ELF-1 (cell line): ENCODE results near the gene HTT.

Experiments
- DNase-seq: peaks from one replicate; pipeline ENCODE4 v3.0.0-alpha.2; 2016; ENCODE audit warnings: low read depth, low spot score

Gene HTT

DNA sequence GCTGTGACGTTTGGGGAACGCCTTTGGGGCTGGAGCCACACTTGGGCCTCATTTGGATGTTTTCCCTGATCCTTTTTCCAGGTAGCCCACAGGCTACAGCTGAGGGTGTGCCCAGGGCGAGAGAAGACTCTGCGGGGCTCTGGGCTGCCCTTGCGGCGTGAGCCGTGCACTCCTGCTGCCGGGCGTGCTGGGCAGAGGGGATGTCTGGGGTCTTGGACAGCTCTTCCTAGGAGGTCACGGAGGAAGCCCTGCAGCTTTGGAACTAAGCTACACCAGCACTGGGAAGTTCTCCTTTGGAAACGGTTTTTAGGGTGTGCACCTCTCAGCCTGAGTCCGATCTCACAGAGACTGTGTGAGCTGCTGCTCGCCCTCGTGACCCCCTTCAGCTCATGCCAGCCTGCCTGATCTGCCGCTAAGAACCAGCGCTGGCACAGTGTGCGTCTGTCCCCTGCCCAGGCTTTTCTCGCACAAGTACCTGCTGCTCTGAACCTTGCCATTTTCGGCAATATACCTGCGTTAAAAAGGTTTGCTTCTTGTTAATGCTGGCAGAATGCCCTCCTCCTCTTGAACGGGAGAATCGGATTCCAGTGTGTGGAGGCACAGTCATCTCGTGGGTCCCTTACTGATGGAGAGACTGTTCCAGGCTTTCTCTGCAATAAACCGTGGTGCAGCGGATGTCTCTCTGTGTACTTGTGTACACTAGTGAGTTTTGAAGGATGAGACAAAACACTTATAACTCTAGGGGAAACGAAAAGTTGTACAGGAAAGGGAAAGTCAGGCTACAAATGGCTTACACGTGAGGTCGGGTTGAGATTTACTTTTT lies 188.8 kb downstream of the HTT start:
- DNase-seq: no peak

DNA sequence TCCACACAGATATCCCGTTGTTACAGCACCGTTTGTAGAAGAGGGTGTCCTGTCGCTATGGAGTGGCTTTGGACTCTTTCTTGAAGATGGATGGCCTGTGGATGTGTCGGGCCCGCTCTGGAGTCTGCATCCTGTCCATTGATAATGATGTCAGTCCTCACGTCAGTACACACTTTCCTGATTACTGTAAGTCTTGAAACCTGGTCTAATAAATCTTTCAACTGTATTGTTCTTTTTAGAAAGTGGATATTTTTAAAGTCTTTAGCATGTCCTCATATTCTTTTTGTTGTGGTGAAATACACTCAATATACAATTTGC lies 189.4 kb downstream of the HTT start:
- DNase-seq: no peak

DNA sequence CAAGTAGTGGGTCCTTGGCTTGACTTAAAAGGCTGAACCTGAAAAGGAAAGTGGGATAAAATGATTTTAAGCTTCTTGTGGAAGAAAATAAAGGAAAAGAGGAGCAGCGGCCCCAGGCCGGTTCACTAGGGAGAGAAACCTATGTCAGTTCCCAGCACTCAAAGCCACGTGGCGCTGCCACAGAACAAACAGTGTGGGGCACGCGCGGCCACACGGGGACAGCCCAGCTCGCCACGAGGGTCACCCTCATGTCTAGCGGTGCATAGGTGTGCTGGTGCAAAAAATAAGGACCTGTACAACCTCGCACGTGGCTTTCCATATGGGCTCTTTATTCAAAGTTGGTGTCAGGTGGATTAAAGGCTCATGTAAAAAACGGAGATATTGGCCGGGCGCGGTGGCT lies 191.6 kb downstream of the HTT start:
- DNase-seq: no peak

DNA sequence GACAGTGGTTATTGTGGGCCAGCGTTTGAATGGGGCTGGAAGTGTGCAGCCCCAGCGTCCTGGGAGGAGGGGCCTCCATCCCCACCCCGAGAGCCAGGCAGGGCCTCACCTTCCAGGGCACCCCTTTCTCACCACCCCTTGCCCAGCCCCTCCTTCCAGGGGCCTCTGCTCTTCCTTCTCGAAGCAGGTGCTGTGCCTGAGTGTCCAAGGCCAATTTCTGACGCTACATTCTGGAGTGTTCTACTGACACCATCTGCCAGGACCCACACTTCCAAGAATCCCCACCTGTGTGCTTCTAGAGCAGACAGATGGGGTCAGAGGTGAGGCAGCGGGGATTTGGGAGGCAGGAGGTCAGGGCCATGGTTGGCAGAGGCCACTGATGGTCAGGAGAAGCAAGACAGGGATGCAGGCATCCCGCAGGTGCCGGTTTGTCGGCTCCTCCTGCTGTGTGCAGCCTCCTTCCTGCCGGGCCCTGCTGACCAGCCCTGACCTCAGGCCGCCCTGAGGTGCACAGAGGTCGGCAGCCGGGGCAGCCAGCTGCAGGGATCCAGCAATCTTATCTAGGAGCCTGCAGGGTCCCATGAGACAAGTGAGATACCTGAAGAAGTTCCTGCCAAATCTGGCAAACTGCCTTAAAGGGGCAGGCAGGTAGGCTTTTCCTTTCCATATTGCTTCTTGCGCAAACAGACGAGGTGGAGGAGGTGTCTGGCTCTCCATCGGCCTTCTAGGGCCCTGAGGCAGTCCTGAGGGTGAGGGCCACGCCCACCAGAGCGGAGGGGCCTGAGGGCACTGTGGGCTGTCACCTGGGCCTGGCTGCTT lies 193.3 kb downstream of the HTT start:
- DNase-seq: peak; percentile 67

DNA sequence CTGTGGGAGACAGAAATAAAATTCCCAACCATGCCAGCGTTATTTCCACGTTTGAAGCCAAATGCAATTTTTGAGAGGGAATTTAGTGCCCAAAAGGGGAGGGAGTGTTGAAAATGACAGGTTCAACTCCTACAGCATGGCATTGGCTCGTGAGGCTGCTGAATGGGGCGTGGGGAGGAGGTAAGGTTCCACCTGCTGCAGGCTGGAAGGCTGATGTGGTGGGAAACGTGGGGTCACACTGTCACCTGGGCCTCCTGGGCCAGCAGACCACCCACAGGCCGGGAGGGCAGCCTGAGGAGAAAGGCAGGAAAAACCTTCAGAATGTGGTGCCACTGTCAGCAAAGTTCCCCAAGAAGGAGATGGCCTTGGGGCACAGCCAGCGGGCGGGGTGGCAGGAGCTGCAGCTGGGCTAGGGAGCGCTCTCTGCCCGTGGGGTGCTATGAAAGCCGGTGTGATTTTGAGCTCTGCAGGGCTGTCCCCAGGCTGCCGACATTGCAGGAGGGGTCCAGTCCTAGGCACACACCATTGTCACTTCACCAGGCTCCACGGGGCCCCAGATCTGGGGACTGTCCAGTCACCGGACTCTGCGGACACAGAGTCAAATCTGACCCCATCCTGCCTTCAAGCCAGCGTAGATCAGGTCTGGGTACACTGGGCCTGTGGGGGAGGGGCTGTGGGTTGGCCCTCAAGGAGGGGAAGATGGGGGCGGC lies 194.1 kb downstream of the HTT start:
- DNase-seq: no peak

DNA sequence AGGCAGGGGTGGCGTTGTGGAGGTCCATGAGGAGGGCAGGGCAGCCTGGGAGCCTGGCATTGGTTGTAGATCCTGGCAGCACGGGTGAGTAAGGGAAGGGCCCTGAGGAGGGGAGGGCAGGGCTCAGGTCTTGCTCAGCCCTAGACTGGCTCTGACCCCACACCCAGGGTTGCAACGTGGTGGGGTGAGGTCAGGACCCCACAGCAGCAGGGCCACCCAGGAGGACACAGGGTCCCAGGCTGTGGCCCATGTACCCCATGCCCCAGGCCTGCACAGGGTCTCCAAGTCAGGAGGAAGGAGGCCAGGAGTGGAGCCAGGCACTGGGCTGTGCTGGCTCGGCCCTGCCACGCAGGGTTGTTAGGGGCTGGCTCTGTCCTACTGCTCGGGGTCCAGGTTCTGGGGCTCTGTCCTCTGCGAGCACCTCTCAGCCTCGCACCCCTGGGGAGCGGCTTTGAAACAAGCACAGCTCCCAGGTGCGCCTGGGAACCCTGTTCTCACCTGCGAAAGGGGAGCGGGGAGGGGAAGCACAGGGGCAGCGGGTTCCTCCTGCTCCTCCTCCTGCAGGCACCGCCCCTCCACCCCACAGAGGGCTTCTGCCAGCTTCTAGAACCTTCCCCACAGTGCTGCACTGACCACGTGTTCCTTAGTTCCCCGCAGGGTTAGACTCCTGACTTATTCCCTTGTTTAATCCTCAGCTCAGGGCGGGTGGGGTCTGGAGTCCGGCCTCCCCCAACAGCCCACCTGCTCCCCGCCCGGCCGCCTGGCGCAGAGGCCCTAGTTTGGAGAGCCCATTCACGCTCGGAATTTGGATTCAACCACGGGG lies 194.8 kb downstream of the HTT start:
- no peak for DNase-seq

DNA sequence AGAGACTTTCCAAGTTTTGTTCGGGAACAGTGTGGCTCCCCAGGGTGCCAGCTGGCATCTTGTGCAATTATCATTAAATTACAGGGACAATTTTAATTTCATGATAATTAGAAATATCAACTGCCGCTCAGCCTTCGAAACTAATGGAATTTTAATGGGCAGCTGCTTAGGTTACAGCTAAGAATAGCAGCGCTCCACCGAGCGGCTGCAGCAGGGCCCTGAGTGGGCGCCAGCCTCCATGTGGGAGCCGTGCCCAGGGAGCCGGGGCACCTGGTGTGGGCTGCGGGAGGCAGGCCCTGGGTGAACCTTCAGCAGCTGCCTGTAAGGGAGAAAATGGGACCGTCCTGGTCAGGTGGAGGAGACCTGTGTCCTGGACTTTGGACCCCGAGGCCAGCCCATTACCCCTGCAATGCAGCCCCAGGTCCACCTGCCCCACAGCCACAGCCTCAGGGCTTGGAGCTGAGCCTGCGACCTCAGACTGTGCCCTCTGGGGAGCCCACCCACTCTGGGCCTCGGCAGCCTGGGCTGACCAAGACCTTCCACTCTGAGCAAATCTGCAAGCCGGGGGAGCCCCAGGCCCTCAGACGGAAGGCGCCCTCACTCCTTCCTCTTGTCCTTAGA lies 195.6 kb downstream of the HTT start:
- no peak for DNase-seq

DNA sequence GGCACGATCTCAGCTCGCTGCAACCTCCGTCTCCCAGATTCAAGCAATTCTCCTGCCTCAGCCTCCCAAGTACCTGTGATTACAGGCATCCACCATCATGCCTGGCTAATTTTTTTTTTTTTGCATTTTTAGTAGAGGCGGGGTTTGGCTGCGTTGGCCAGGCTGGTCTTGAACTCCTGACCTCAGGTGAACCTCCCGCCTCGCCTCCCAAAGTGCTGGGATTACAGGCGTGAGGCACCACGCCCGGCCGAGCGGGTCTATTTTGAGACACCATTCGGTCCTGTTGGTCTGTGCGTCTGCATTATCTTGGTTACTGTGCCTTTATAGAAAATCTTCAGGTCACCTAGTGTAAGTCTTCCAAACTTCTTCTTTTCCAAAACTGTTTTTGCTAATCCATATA lies 196.7 kb downstream of the HTT start:
- no peak for DNase-seq

DNA sequence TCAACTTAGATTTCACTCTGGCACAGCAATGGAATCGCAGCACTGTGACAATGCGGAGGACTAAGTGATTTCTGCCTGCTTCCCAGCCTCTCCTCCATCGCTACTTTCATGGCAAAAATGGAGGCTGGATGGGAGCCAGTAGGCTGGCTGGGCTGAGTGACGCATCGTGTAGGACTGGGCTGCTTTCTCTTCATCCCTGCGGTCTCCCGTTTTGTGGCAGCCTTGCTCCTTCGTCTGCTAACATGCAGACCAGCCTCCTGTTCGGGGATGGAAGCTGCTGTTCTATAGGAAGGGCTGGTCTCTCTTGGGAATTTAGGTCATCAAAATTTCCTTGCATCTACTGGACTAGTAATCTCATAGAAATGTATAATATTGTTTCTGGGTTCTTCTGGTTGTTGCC lies 202.5 kb downstream of the HTT start:
- DNase-seq: no peak

DNA sequence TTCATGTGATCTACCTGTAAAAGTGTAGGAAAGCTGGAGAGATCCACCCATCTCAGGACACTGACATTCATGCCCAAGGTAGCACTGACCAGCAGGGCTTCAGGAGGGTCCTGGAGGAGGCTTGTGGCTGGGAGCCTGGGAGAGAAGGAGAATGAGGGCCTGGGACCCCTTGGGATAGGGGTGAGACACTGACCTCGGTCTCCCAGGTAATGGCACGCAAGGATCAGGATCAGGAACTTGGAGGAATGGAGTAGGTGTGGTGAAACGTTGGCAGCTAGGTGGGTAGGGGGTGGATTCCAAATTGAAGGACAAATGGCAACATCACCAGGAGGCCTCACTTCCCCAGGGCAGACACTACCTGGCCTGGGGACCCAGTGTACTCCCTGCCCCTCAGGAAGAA lies 206.0 kb downstream of the HTT start:
- no peak for DNase-seq

DNA sequence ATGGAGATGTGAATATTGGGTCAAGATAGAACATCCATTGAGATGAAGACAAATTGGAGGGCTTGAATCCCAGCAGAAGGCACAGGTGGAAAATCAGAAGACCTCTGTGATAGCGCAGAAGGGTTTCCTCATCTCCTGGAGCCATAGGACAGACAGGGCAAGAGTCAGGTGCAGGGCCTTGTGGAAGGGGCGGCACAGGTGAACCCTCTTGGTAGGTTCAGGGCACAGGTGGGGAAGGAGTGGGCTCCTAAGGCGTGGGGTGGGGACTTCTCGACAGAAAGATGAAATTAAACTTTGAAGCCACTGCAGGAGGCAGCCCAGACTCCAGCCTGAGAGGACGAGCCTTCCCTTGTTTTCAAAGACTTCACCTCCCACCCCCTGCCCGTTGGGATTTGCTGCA lies 209.0 kb downstream of the HTT start:
- DNase-seq: no peak

DNA sequence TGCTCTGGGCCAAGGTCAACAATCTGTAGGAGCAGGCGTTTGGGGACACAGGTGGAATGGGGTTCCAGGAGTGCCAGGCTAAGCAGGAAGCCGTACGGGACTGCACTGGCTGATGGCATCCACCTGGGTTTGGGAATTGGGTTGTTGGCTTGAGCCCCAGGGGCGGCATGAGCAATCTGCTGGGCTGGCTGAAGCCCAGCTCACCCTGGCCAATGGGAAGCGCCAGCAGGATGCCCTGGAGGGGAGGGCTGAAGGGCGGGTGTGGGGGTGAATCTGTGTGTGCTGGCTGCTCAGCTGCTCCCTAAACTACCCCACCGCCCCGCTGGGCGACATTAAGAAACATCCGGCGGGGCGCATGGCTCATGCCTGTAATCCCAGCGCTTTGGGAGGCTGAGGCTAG lies 209.4 kb downstream of the HTT start:
- DNase-seq: no peak

DNA sequence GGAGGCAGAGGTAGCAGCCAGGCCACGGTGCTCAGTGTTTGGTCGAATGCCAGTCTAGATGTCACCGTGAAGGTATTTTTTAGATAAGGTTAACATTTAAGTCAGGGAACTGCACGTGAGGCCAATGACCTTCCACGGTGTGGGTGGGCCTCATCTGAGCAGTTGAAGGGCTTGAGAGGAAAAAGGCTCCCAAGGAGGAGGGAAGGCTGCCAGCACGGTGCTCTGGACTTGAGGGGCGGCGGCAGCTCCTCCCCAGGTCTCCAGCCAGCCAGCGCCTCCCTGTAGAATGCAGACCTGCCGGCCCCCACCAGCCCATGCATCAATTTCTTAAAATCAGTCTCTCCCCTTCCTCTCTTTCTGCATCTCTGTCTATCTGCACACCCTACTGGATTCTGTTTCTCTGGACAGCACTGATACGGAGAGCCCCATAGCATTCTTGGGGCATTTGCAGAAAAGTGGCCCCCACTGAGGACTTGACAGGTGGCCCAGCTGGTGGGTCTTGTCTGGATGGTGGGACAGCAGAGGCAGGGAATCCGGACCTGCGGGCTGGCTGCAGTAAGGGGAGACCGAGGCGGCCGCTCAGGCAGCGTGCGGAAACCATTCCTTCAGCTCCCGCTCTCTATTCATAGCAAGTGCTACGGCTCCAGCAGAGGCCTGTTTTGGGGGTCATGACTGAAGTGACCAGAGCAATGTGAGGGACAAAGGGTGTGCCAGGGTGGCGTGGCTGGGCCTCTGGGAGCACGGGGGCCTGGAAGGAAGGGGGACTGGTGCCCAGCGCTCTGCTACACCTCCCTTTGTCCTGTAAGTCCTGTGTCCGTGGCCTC lies 210.5 kb downstream of the HTT start:
- no peak for DNase-seq

DNA sequence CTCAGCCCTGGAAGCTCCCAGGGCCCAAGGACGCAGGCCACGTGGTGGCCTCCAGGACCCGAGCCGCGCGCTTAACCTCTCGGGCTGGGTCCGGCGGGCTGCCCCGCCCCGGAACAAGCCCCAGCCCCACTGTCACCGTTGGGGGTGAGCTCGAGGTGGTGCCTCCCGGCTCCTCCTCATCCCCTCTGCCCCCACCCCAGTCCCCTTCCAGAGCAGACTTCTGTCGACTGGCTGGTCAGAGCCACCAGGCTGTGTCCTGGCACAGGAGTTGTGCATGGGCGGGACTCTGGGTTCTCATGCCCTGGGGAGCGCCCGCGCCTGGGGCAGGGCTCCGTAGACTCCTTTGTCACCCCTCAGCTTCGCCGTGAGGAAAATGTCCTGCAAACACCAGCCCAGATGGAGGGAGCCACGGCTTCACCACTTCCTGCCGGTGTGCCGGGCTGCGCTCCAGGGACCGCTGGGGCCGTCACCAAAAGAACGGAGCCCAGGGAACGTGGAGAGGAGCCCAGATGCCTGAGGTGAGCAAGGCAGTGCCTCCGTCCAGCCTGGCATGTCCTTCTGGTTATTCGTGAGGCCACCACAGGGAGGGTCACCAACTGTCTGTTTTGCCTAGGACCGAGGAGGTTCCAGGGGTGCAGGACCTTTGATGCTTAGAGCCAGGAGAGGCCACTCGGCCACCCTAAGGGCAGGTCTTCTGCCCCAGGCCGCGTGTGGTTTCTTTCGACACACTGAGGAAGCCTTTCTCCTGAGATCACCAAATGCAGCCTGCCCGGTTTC lies 211.3 kb downstream of the HTT start:
- DNase-seq: peak; percentile 64

DNA sequence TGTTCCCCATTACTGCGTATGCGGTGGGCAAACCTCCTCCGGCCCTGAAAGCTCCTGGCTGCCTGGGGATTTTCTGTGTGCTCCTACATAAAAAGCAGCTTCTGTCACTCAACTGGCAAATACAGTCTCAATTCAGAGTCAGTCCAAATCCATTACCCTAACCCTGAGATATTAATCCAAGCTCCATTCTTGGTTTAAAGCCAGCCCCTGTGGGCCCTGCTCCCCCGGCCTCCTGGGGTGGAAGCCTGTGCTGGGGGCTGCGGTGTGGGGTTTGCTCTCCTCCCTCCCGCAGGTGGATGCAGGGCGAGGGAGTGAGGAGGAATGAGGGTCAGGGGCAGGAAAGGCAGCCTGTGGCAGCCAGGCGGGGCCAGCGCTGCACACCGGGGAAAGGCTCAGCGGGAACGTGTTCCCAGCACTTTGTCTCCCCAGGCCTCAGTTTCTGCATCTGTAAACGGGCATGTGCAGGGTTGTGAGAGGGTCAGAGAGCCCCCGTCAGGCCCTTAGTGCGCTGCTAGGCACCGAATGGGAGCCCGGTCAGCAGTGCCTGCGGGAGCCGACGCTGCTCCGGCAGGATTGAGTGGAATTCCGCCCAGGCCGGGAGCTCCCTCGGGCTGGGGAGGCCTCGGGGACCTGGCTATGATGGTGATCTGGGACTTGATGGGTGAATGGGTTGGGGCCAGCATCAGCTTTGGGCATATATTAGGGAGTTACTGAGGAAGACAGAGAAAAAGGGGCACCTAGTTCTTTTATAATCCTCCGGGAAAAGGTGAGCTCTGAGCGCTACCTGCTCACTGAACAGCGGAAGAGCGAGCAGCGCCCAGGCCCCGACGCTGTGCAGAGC lies 212.1 kb downstream of the HTT start:
- peak; percentile 52 for DNase-seq

DNA sequence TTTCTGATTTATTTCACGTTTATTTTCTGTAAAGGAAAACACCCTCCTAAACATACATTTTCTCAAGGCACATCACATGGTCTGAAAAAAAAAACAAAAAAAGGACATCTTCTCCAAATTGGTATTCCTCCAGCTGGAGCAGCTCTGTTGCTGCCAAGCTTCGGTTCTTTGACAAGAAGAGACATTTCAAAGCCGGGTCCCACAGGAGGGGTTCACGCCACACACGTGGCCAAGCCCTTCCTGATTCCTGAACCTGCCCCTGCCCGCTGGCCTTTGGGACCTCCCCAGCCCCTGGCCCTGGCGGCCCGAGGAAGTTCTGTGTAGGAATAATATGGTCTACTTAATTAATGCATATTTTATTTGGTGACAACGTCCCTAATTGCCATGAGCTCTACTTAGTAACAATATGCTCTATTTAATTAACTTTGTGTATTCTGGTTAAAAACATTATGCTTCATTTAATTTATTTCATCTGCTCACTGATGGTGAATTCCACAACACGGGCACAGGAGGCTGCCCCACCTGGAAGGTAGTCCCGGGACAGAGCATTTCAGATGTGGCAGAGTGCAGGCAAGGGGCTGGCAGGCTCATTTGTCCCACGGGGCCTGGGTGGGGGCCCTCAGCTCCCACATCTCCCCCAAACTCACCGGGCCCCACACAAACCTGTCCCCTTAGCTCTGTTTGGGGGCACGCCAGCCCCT lies 212.9 kb downstream of the HTT start:
- no peak for DNase-seq

DNA sequence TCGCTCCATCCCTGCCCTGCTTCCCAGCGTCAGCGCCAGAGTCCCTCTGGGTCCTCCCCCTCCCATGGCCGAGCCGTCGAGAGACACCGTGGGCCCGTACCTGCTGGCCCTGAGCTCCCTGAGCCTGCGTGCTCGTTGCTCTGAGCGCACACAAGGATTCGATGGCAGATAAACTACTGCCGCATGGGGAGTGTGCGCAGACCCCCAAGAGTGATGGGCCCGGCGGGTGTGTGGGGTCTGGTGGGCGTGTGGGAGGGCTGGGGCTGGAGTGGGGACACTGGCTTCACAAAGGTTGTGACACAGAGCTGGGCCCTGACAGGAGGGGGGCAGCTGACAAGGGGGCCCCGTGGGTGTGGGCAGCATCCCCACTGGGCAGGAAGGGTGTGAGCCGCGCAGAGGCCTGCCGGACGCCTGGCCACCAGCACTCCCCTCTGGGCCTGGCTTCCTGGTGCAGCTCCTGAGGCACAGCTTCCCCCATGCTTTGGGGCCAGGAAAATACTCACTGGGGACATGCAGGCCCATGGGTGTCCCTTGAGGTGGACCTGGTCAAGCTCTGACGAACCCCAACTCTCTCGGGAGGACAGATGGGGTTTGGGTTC lies 213.6 kb downstream of the HTT start:
- DNase-seq: no peak
